Measurements from ENCODE around the gene HIP1. TPM values are rescaled to one million over a fixed set of nuclear protein-coding genes. Genes with fewer than 3 reads are reported as not detected.

Gene HIP1
- total RNA-seq, 4 donors from 2014 or later = 24.9 to 51.2 (median 27.2) TPM

- no peak for TF ChIP-seq CTCF (IDR thresholded peaks at IDR 0.05)
- ATAC-seq (ENCODE audit: low FRiP score) (no peak), DNase-seq (ENCODE audit: low spot score) (no peak)
These were observed 94.2 kb downstream of the HIP1 start for GRCh38 chr7:75644589-75644988.

GRCh38 chr7:75642810-75643486, 95.8 kb downstream of the HIP1 start:
- no peak for ATAC-seq (ENCODE audit: low FRiP score)
- DNase-seq (ENCODE audit: low spot score) = no peak
- peak in 2 of 3 donors; percentile 15 to 34 for TF ChIP-seq CTCF (IDR thresholded peaks at IDR 0.05)

DNA sequence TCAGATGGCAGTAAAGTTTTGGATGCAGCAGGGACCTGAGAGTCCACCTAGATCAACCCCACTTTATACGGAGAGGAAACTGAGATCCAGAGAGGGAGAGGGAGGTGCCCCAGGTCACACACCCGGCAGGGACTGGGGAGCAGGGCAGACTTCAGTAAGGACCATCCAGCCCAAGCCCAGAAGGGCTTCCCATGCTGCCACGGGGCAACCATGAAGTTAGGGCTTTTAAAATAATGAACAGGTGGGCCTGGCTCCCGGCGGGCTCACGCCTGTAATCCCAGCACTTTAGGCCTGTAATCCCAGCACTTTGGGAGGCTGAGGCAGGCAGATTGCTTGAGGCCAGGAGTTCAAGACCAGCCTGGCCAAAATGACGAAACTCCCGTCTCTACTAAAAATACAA, 98.5 kb downstream of the HIP1 start:
- DNase-seq (ENCODE audit: low spot score) (no peak), ATAC-seq (ENCODE audit: low FRiP score) (no peak)
- no peak for TF ChIP-seq CTCF (IDR thresholded peaks at IDR 0.05)

GRCh38 chr7:75639886-75640190, 98.9 kb downstream of the HIP1 start:
- ATAC-seq (ENCODE audit: low FRiP score) (no peak), DNase-seq (ENCODE audit: low spot score) (no peak)
- TF ChIP-seq CTCF (IDR thresholded peaks at IDR 0.05) = no peak

DNA sequence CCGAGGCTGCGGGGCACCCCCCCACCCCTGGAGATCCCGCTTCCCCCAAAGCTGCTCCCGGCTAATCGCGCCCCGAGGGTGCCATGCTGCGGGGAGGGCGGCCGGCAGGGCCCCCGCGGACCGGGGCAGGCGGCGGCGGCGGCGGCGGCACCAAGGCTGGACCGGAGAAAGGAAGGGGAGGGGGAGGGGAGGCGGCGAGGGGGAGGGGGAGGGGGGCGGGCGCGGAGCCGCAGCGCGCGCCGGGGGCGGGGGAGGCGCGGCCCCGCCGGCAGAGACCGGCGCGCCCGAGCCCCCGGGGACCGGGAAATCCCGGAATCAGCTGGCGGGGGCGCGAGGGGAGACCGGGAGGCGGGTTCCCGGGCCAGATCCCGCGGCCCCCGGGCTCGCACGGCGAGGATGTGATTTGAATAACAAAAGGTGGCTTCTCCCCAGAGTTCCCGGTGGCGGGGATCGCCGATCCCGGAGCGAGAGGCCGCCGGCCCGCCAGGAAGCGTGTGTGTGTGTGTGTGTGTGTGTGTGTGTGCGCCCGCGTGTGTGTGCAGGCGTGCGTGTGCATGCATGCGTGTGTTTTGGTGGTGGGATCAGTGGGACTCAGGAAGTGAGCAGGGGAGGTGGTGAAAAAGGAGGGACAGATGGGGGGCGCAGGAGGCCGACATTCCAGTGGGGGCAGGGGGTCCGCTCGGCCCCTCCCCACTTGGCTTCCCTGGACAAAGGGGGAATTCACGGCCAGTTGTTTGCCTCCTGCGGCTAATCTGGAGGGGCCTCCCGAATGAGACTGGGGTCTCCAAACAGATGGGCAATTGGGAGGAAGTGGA, 99.5 kb downstream of the HIP1 start:
- no peak for TF ChIP-seq CTCF (IDR thresholded peaks at IDR 0.05)
- ATAC-seq (ENCODE audit: low FRiP score) (peak; percentile 48), DNase-seq (ENCODE audit: low spot score) (no peak)

GRCh38 chr7:75638594-75639070, 100.1 kb downstream of the HIP1 start:
- peak; percentile 63 for ATAC-seq (ENCODE audit: low FRiP score)
- DNase-seq (ENCODE audit: low spot score) = no peak
- TF ChIP-seq CTCF (IDR thresholded peaks at IDR 0.05) = no peak

Measured in omental fat pad (tissue), 4 donors.